Left lung (tissue), 10 donors: ENCODE data around the gene SHISA7. TPM values are rescaled to one million over a fixed set of nuclear protein-coding genes. Genes with fewer than 3 reads are reported as not detected.

Experiments used
- ATAC-seq: fragments of 200-7000 bp; cut with Tn5 transposase; one replicate; pipeline ENCODE4 v1.9.1; 2020; ENCODE audit warnings: moderate library complexity
- DNase-seq, 4 donors: peaks; one replicate each; pipeline ENCODE4 v3.0.0-alpha.2; 2013 to 2020
- H3K27ac ChIP-seq, 2 donors: fragments of 200-600 bp; sonication (generic) in 1 of 2; one replicate each; pipeline versions ENCODE4 v1.5.0 to v1.8.0; 2020 to 2021
- H3K27me3 ChIP-seq, 2 donors: fragments of 200-600 bp; sonication (generic) in 1 of 2; one replicate each; pipeline versions ENCODE4 v1.5.0 to v1.8.0; 2020 to 2021
- H3K36me3 ChIP-seq, 2 donors: fragments of 200-600 bp; sonication (generic) in 1 of 2; one replicate each; pipeline versions ENCODE4 v1.5.0 to v1.8.0; 2020 to 2021
- H3K4me1 ChIP-seq, 2 donors: fragments of 200-600 bp; one replicate each; pipeline ENCODE4 v1.8.0; 2021
- H3K4me3 ChIP-seq, 2 donors: fragments of 200-600 bp; sonication (generic) in 1 of 2; one replicate each; pipeline versions ENCODE4 v1.5.0 to v1.8.0; 2020 to 2021; ENCODE audit warnings: mild to moderate bottlenecking in 1 of 2
- H3K9me3 ChIP-seq, 2 donors: fragments of 200-600 bp; sonication (generic) in 1 of 2; one replicate each; pipeline versions ENCODE4 v1.5.0 to v1.8.0; 2020 to 2021
- CTCF ChIP-seq, 2 donors: fragments of 200-600 bp; sonication (generic) in 1 of 2; IDR thresholded peaks; one replicate each; pipeline versions ENCODE4 v1.5.0 to v1.8.0; 2021; ENCODE audit warnings: antibody characterized with exemption in 2 of 2
- intact Hi-C, 2 donors: fragments of 100-400 bp; cut with DNase I; formaldehyde crosslinking; loops; one replicate each; pipeline versions ENCODE4 v1.11.2 to v1.14.2; 2022
- polyA plus RNA-seq, 6 donors: library from polyadenylated mRNA; unstranded; fragments of 120-200 nt; gene quantifications; one replicate each; pipeline ENCODE4 v1.2.1, GENCODE V29; 2013; ENCODE audit not compliant: insufficient read length in 6 of 6
- total RNA-seq, 2 donors: library from RNA; stranded (reverse); fragmentation: NEBNext Ultra II Directional; extraction: Animal tissue kit (Norgen Biotek cat#: 25700); gene quantifications; one replicate each; pipeline ENCODE4 v1.2.1, GENCODE V29; 2021
- donor health status: DM: no; HTN: yes; CAD: no.
- donor health status: DM: no; HTN: no; CAD: no.

SHISA7 gene
- total and polyA plus RNA-seq, 8 donors, result 0.11 to 0.23 (median 0.20) TPM; not detected in 2

- no peaks in the 10 kb centered on the region for H3K9me3 ChIP-seq
- H3K27ac ChIP-seq, result no peak overlapping the region
- H3K4me3 ChIP-seq, result no peak overlapping the region
- ATAC-seq (peak; percentile 91), DNase-seq (peak in 2 of 4 donors; percentile 62 to 96)
- no peaks in the 10 kb centered on the region for H3K36me3 ChIP-seq
- intact Hi-C loops, result no loop called here
- TF ChIP-seq CTCF (IDR thresholded peaks at IDR 0.05), result peak; percentile 98 to 100
- peaks cover 0 to 10% of the 10 kb centered on the region in 2 donors for H3K4me1 ChIP-seq
- H3K27me3 ChIP-seq, result no peaks in the 10 kb centered on the region
Observed at GRCh38 chr19:55467236-55468053, 24.3 kb upstream of the SHISA7 start.

DNA sequence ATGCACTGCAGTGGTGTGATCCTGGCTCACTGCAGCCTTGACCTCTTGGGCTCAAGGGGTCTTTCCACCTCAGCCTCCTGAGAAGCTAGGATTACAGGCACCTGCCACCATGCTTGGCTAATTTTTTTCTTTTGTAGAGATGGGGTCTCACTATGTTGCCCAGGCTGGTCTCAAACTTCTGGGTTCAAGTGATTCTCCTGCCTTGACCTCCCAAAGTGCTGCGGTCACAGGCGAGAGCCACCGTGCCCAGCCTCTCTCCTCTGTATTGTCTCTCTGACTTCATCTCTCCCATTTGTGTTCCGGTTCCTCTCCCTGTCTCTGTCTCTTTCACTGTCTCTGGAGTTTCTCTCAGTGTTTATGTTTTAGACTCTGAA lies 23.1 kb upstream of the SHISA7 start:
- no peak for ATAC-seq

DNA sequence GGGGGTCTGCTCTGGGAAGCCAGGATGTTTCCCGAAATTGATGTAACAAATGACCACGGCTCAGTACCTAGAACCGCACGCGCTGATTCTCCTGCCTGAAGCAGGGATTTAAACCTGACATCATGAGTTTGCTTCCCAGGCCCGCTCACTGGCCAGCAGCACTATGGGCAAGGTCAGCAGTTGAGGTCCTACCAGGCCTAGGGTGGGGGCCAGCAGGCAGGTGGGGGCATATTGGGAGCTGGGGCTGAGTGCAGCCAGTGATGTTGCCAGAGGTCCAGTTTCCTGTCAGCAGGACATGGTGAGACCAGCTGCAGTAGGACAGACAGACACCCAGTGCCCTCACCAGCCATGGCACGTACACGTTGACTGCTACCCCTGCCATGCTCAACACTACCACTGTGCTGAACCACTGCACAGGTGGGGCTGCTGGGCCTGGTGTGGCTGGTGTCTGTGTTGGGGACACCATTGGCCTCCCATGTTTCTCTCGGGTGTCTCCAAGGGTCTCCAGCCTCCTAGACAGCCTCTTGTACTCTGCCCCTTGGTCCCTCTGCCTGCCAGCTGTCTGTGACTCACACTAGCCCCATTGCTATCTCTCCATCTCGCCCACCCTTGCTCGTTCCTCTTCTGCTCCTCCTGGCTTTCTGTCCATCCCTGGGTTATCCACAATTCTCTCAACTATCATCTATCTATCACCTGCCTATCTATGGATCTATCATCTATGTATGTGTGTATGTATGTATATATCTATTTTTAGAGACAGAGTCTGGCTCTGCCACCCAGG lies 22.6 kb upstream of the SHISA7 start:
- Histone ChIP-seq H3K27ac (no peak overlapping the region), H3K4me3 (no peak overlapping the region), H3K27me3 (no peaks in the 10 kb centered on the region), H3K9me3 (no peaks in the 10 kb centered on the region), H3K36me3 (no peaks in the 10 kb centered on the region), H3K4me1 (peaks cover 1 to 20% of the 10 kb centered on the region in 2 donors)
- intact Hi-C loops, result no loop called here
- DNase-seq (peak in 1 of 4 donors; percentile 64), ATAC-seq (no peak)
- TF ChIP-seq CTCF (IDR thresholded peaks at IDR 0.05), result no peak

More for the DNA sequence above, 23.1 kb upstream of the SHISA7 start:
- no peak for TF ChIP-seq CTCF (IDR thresholded peaks at IDR 0.05)
- intact Hi-C loops, result no loop called here
- no peaks in the 10 kb centered on the region for H3K36me3 ChIP-seq
- no peaks in the 10 kb centered on the region for H3K9me3 ChIP-seq
- H3K27me3 ChIP-seq, result no peaks in the 10 kb centered on the region
- no peak overlapping the region for H3K4me3 ChIP-seq
- H3K27ac ChIP-seq, result no peak overlapping the region
- DNase-seq, result no peak
- peaks cover 0 to 14% of the 10 kb centered on the region in 2 donors for H3K4me1 ChIP-seq

DNA sequence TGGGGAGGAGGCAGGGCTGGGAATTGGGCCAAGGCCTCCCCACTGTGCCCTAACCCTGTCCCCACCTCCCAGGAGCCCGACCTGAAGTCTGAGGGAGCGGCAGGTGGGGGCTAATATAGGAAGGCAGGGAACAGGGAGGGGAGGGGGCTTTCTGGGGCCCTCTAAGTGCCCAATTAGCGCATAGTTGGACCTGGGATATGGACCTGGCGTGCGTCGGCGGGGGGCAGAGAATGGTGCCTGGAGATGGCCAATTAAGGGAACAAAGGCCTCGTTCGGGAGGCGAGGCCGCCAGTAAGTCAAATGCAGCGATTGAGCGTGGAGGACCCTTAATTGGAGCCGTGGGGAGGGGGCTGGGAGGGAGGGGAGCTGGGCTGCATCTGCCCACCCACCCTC lies 21.6 kb upstream of the SHISA7 start, which contains the start of gene C19orf85:
C19orf85 (minus strand) TSS at position 90 of the 393 bp plus-strand sequence. CDS start 197 bp downstream, outside the sequence.
- DNase-seq, result peak in 1 of 4 donors; percentile 45
- ATAC-seq, result no peak
- intact Hi-C loops, result no loop called here

More for the DNA sequence above, 21.6 kb upstream of the SHISA7 start, which contains the start of gene C19orf85:
- H3K27ac ChIP-seq, result no peak within 1 kb of the TSS
- TF ChIP-seq CTCF (IDR thresholded peaks at IDR 0.05), result no peak
- no peak within 1 kb of the TSS for H3K4me3 ChIP-seq
- H3K36me3 ChIP-seq, result no peaks in the 10 kb centered on the region
- peaks cover 6 to 30% of the 10 kb centered on the region in 2 donors for H3K4me1 ChIP-seq
- H3K27me3 ChIP-seq, result no peaks in the 10 kb centered on the region
- H3K9me3 ChIP-seq, result no peaks in the 10 kb centered on the region
